HL-60 (cell line): ENCODE results near the gene CD302.
"Not testable (repeated sequence)": the region's sequence is repeated elsewhere in the genome, so short reads cannot be mapped to it uniquely, and the experiment has no call there.

ENCODE experiments used
- DNase-seq, 2 experiments: peaks; one replicate each; pipeline ENCODE4 v3.0.0-alpha.2; 2010 to 2020; ENCODE audit warnings: low read depth in 1 of 2, low spot score in 1 of 2
- H3K27ac ChIP-seq: fragments of 250-450 bp; sonication (Bioruptor Pico); replicated peaks from 2 replicates; pipeline ENCODE4 v1.5.1; 2020; ENCODE audit warnings: mild to moderate bottlenecking, moderate library complexity
- H3K27me3 ChIP-seq: fragments of 250-450 bp; sonication (Bioruptor Pico); 2 replicates; pipeline ENCODE4 v1.5.1; 2021; ENCODE audit warnings: mild to moderate bottlenecking, moderate library complexity; ENCODE audit not compliant: insufficient read depth, poor library complexity, severe bottlenecking
- H3K4me3 ChIP-seq: replicated peaks from 2 replicates; pipeline ENCODE4 v1.5.1; 2011; ENCODE audit warnings: mild to moderate bottlenecking, control low read depth, low read length; ENCODE audit not compliant: insufficient read depth
- CTCF ChIP-seq: IDR thresholded peaks from one replicate; pipeline ENCODE4 v1.5.1; 2011; ENCODE audit warnings: low read length, control low read depth, inconsistent platforms; ENCODE audit not compliant: insufficient read depth
- GABPA ChIP-seq: IDR thresholded peaks from 2 replicates; pipeline ENCODE4 v1.6.1; 2012; ENCODE audit warnings: low read depth
- POLR2AphosphoS5 ChIP-seq: IDR thresholded peaks from 2 replicates; pipeline ENCODE4 v1.6.1; 2012; ENCODE audit warnings: low read depth
- REST ChIP-seq: IDR thresholded peaks from 2 replicates; pipeline ENCODE4 v1.6.1; 2012; ENCODE audit warnings: low read depth; ENCODE audit not compliant: insufficient replicate concordance
- SPI1 ChIP-seq: IDR thresholded peaks from 2 replicates; pipeline ENCODE4 v1.6.1; 2012; ENCODE audit warnings: low read depth, mild to moderate bottlenecking, borderline replicate concordance

Gene CD302

GRCh38 chr2:159785195-159785594 lies 12.8 kb downstream of the CD302 start:
- TF ChIP-seq CTCF: no peak
- TF ChIP-seq REST: no peak
- no peak for TF ChIP-seq SPI1
- TF ChIP-seq POLR2AphosphoS5: no peak
- no peak overlapping the region for H3K4me3 ChIP-seq
- no peak for DNase-seq

GRCh38 chr2:159784744-159785143 lies 13.3 kb downstream of the CD302 start:
- H3K27ac ChIP-seq: peak overlapping the region; percentile 66
- peak in 1 of 2 experiments; percentile 42 for DNase-seq
- H3K4me3 ChIP-seq, H3K27me3 ChIP-seq: not testable (repeated sequence)

More at GRCh38 chr2:159785195-159785594, 12.8 kb downstream of the CD302 start:
- peak overlapping the region; percentile 66 for H3K27ac ChIP-seq
- no peaks in the 10 kb centered on the region for H3K27me3 ChIP-seq

- TF ChIP-seq REST: no peak
- Histone ChIP-seq H3K4me3 (no peak overlapping the region), H3K27me3 (no peaks in the 10 kb centered on the region), H3K27ac (no peak overlapping the region)
- no peak for DNase-seq
These were observed 14.5 kb downstream of the CD302 start for GRCh38 chr2:159783556-159783955.

GRCh38 chr2:159776321-159776720 lies 21.7 kb downstream of the CD302 start:
- TF ChIP-seq CTCF (no peak), GABPA (no peak), SPI1 (no peak), REST (no peak), POLR2AphosphoS5 (no peak)
- no peak overlapping the region for H3K27ac ChIP-seq
- no peak for DNase-seq
- H3K27me3 ChIP-seq: no peaks in the 10 kb centered on the region
- no peak overlapping the region for H3K4me3 ChIP-seq
